ENCODE results near the gene FKBP5.

GRCh38 chr6:35594503-35595186, 94.1 kb downstream of the FKBP5 start:
- TF ChIP-seq POLR2A (IDR thresholded peaks at IDR 0.05), result no peak
- TF ChIP-seq, protein P1, sequence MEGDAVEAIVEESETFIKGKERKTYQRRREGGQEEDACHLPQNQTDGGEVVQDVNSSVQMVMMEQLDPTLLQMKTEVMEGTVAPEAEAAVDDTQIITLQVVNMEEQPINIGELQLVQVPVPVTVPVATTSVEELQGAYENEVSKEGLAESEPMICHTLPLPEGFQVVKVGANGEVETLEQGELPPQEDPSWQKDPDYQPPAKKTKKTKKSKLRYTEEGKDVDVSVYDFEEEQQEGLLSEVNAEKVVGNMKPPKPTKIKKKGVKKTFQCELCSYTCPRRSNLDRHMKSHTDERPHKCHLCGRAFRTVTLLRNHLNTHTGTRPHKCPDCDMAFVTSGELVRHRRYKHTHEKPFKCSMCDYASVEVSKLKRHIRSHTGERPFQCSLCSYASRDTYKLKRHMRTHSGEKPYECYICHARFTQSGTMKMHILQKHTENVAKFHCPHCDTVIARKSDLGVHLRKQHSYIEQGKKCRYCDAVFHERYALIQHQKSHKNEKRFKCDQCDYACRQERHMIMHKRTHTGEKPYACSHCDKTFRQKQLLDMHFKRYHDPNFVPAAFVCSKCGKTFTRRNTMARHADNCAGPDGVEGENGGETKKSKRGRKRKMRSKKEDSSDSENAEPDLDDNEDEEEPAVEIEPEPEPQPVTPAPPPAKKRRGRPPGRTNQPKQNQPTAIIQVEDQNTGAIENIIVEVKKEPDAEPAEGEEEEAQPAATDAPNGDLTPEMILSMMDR (IDR thresholded peaks at IDR 0.05), result no peak
- TF ChIP-seq EP300 (IDR thresholded peaks at IDR 0.05), result no peak

Measured in tibial nerve (tissue), 4 donors.